ENCODE measurements around the gene AKT2. TPM values are rescaled to one million over a fixed set of nuclear protein-coding genes. Genes with fewer than 3 reads are reported as not detected.

The AKT2 gene
- total and polyA plus RNA-seq, 2 of the 8 experiments (the other 6 are each of a cell fraction or from before 2014, with no cell fraction given), result 151 to 183 TPM

DNA sequence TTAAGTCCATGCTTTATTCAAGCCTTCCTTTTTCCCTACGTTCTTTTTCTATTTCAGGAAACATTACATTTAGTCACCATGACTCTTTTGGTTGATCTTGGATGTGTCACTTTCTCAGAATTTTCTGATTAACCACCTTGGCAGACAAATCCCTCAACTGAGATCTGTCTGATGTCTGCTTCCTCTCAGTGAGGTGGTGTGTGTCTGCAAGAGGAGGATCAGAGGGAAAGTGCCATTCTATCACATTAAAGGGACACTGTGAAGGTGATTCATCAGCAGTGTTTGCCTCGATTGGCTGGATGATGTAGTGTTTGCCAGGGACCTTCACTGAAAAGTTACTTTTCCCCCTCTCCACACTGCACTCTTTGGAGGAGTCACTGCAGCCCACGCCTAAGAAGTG is 55.7 kb downstream of the AKT2 start:
- no peak overlapping the region for H2BK120ac ChIP-seq (replicated peaks; ENCODE audit: low read depth, low read length)
- H2AFZ ChIP-seq (ENCODE audit: low read length), result no peak overlapping the region
- no peak overlapping the region for H2BK12ac ChIP-seq (ENCODE audit: low read depth, low read length)
- no peaks in the 10 kb centered on the region for H3K79me2 ChIP-seq (ENCODE audit: control insufficient read depth in 1 of 2, insufficient read depth in 2 of 2, low read length in 2 of 2)
- no peak overlapping the region for H2BK5ac ChIP-seq (ENCODE audit: low read depth, low read length)
- no peak overlapping the region for H4K8ac ChIP-seq (ENCODE audit: extremely low read depth, insufficient read depth, low read length)
- H3K9ac ChIP-seq (replicated peaks in 1 of 4; ENCODE audit: extremely low read depth in 1 of 4, low read depth in 3 of 4, low read length in 3 of 4), result no peak overlapping the region
- H3K27ac ChIP-seq (ENCODE audit: low read depth, low read length), result no peak overlapping the region
- TF ChIP-seq ASH2L (IDR thresholded peaks at IDR 0.05; ENCODE audit: low read length) (no peak), SP4 (IDR thresholded peaks at IDR 0.05; ENCODE audit: low read length) (no peak)
- H2BK15ac ChIP-seq (ENCODE audit: low read length), result no peak overlapping the region
- no peak overlapping the region for H4K5ac ChIP-seq (ENCODE audit: insufficient read length, low read depth, low read length)
- H2AK5ac ChIP-seq (ENCODE audit: low read depth, low read length), result no peak overlapping the region
- H3K9me3 ChIP-seq (ENCODE audit: insufficient read depth in 2 of 2, low read depth in 1 of 2, low read length in 1 of 2), result no peaks in the 10 kb centered on the region
- H3K14ac ChIP-seq (ENCODE audit: insufficient read length), result no peak overlapping the region
- DNase-seq (ENCODE audit: low read depth in 1 of 2, low spot score in 2 of 2) (no peak), FAIRE-seq (no peak)
- POLR2A ChIA-PET (ENCODE audit: partially characterized antibody), result interaction anchor here (0.6 to 1.3 kb wide), 3 partner anchors 11 to 58 kb away, joined by 3 to 4 read pairs (median 3); partner anchors contain the start of gene TTC9B
- H3K4me2 ChIP-seq (ENCODE audit: insufficient read depth in 1 of 2, low read depth in 2 of 2, low read length in 2 of 2), result no peak overlapping the region
- peaks cover 5% of the 10 kb centered on the region for H3K23me2 ChIP-seq (ENCODE audit: low read depth, low read length)
- H4K91ac ChIP-seq (replicated peaks; ENCODE audit: insufficient read length, low read length), result no peak overlapping the region
- H3K56ac ChIP-seq (replicated peaks; ENCODE audit: insufficient read length, low read depth, low read length), result no peak overlapping the region
- H3K4ac ChIP-seq (replicated peaks; ENCODE audit: insufficient read length, low read depth, low read length), result no peak overlapping the region
- no peak overlapping the region for H3K4me3 ChIP-seq (ENCODE audit: extremely low read depth in 1 of 4, insufficient read depth in 2 of 4, low read depth in 3 of 4, low read length in 4 of 4)
- no peak overlapping the region for H3K23ac ChIP-seq (ENCODE audit: insufficient read length)
- H3K27me3 ChIP-seq (replicated peaks in 1 of 4; ENCODE audit: control insufficient read depth in 3 of 4, extremely low read depth in 1 of 4, insufficient read depth in 3 of 4, low read length in 3 of 4), result peaks cover 0 to 28% (median 13%) of the 10 kb centered on the region in 4 experiments; a peak in 5 of 7 replicates
- no peaks in the 10 kb centered on the region for H3K36me3 ChIP-seq (ENCODE audit: control insufficient read depth in 2 of 4, insufficient read depth in 4 of 4, low read length in 3 of 4)
- no peaks in the 10 kb centered on the region for H3K79me1 ChIP-seq (ENCODE audit: low read depth, low read length)
- H3K18ac ChIP-seq (ENCODE audit: extremely low read depth, low read length), result no peak overlapping the region
- H4K20me1 ChIP-seq (replicated peaks in 1 of 2; ENCODE audit: control insufficient read depth in 1 of 2, insufficient read depth in 2 of 2, low read length in 2 of 2), result peaks cover 0 to 2% of the 10 kb centered on the region in 2 experiments
- WGBS, 2 experiments (ENCODE audit: extremely low coverage in 1 of 2, insufficient coverage in 1 of 2, insufficient read length in 1 of 2, insufficient replicate concordance in 2 of 2, low coverage in 1 of 2, low lambda C conversion rate in 2 of 2, missing lambda C conversion rate in 1 of 2), result 81% methylated on average over 3 of the region's 3 CpGs; no CpG with 5 or more reads in 1 of the 2 experiments
- H3K4me1 ChIP-seq (replicated peaks in 1 of 4; ENCODE audit: control insufficient read depth in 3 of 4, insufficient read depth in 4 of 4, low read length in 3 of 4), result peaks cover 0 to 19% (median 14%) of the 10 kb centered on the region in 4 experiments; a peak in 6 of 7 replicates
- no peak overlapping the region for H2BK20ac ChIP-seq (ENCODE audit: low read length)
- CTCF ChIA-PET (ENCODE audit: partially characterized antibody), result interaction anchor here (0.7 to 3.3 kb wide), 2 partner anchors 12 to 82 kb away, joined by 4 to 18 read pairs; partner anchors contain the start of gene TTC9B

Measured in H1 (cell line).